B cell (primary cell): ENCODE data around the gene FOXE3. TPM values are rescaled to one million over a fixed set of nuclear protein-coding genes. Genes with fewer than 3 reads are reported as not detected.

Experiments used
- ATAC-seq: fragments of 200-7000 bp; cut with Tn5 transposase; one replicate; pipeline ENCODE4 v1.10.0; 2021; ENCODE audit warnings: low read depth, mild to moderate bottlenecking, moderate number of reproducible peaks, moderate library complexity
- CTCF ChIA-PET: fragments of 350-600 bp; sonication (Branson Sonifier 250); formaldehyde crosslinking; loops from one replicate; lab custom pipeline; 2021; ENCODE audit warnings: antibody characterized with exemption, inconsistent platforms; lab: Charles Lee
- POLR2A ChIA-PET: fragments of 350-600 bp; sonication (Branson Sonifier 250); formaldehyde crosslinking; loops from one replicate; lab custom pipeline; 2021; ENCODE audit warnings: antibody characterized with exemption; lab: Charles Lee
- DNase-seq: peaks from one replicate; pipeline ENCODE4 v3.0.0; 2013
- H2AFZ ChIP-seq: 2 replicates; pipeline ENCODE4 v1.6.1; 2012; ENCODE audit warnings: mild to moderate bottlenecking, low read depth, low read length; ENCODE audit not compliant: insufficient read depth, poor library complexity, severe bottlenecking
- H3K27ac ChIP-seq, 2 donors: 1 replicate in 1 of 2; 2 replicates in 1 of 2; pipeline ENCODE4 v1.5.1; 2012 to 2013; ENCODE audit warnings: low read length in 2 of 2, mild to moderate bottlenecking in 2 of 2, moderate library complexity in 1 of 2
- H3K27me3 ChIP-seq, 4 experiments: fragments of 200-600 bp in 1 of 4; sonication (generic) in 1 of 4; replicated peaks in 1 of 4; 1 replicate in 2 of 4; 2 replicates in 2 of 4; pipeline versions ENCODE4 v1.6.1 to v1.7.0; 2013 to 2016; ENCODE audit warnings: low read length in 3 of 4, mild to moderate bottlenecking in 2 of 4, mixed read lengths in 1 of 4, moderate library complexity in 1 of 4; ENCODE audit not compliant: insufficient read depth in 4 of 4, control insufficient read depth in 3 of 4; ENCODE audit errors: control extremely low read depth in 1 of 4
- H3K36me3 ChIP-seq, 2 experiments: replicated peaks in 1 of 2; 1 replicate in 1 of 2; 2 replicates in 1 of 2; pipeline versions ENCODE4 v1.6.1 to v1.7.1; 2013; ENCODE audit warnings: low read length in 1 of 2; ENCODE audit not compliant: insufficient read depth in 2 of 2, control insufficient read depth in 1 of 2; ENCODE audit errors: control extremely low read depth in 1 of 2, extremely low read depth in 1 of 2
- H3K4me1 ChIP-seq, 2 donors: fragments of 200-600 bp in 1 of 2; sonication (generic) in 1 of 2; 1 replicate in 1 of 2; 2 replicates in 1 of 2; pipeline versions ENCODE4 v1.5.1 to v1.6.1; 2013 to 2017; ENCODE audit warnings: low read length in 2 of 2; ENCODE audit not compliant: control insufficient read depth in 2 of 2, insufficient read depth in 2 of 2
- H3K4me2 ChIP-seq: replicated peaks from 2 replicates; pipeline ENCODE3; 2012; ENCODE audit warnings: mild to moderate bottlenecking, low read depth, low read length; ENCODE audit not compliant: poor library complexity, severe bottlenecking
- H3K4me3 ChIP-seq, 5 experiments: fragments of 200-600 bp in 1 of 5; sonication (generic) in 1 of 5; 1 replicate in 3 of 5; 2 replicates in 2 of 5; pipeline versions ENCODE4 v1.5.1 to v1.7.0; 2011 to 2016; ENCODE audit warnings: low read length in 4 of 5, mild to moderate bottlenecking in 4 of 5, low read depth in 2 of 5, control low read depth in 1 of 5, moderate library complexity in 1 of 5; ENCODE audit not compliant: insufficient read depth in 1 of 5; ENCODE audit errors: control extremely low read depth in 1 of 5, extremely low read depth in 1 of 5
- H3K79me2 ChIP-seq: fragments of 200-600 bp; sonication (generic); one replicate; pipeline ENCODE4 v1.6.0; 2016; ENCODE audit warnings: low read length; ENCODE audit not compliant: control insufficient read depth, insufficient read depth
- H3K9ac ChIP-seq: fragments of 200-600 bp; sonication (generic); 2 replicates; pipeline ENCODE4 v1.6.1; 2017; ENCODE audit warnings: mild to moderate bottlenecking, low read length, moderate library complexity
- H3K9me3 ChIP-seq, 3 donors: one replicate each; pipeline versions ENCODE4 v1.6.1 to v1.7.1; 2013; ENCODE audit warnings: low read length in 2 of 3; ENCODE audit not compliant: control insufficient read depth in 2 of 3, insufficient read depth in 1 of 3; ENCODE audit errors: control extremely low read depth in 1 of 3
- H4K20me1 ChIP-seq: 2 replicates; pipeline ENCODE4 v1.6.0; 2012; ENCODE audit warnings: mild to moderate bottlenecking, low read length; ENCODE audit not compliant: insufficient read depth, control insufficient read depth, poor library complexity, severe bottlenecking
- H3K27ac Mint-ChIP-seq: one replicate; pipeline ENCODE4 v1.8.0; 2021; ENCODE audit warnings: mixed read lengths
- H3K27me3 Mint-ChIP-seq: one replicate; pipeline ENCODE4 v1.8.0; 2021; ENCODE audit warnings: mixed read lengths
- H3K4me1 Mint-ChIP-seq: one replicate; pipeline ENCODE4 v1.8.0; 2021; ENCODE audit warnings: mixed read lengths
- H3K4me3 Mint-ChIP-seq: one replicate; pipeline ENCODE4 v1.8.0; 2021; ENCODE audit warnings: mixed read lengths
- H3K9me3 Mint-ChIP-seq: one replicate; pipeline ENCODE4 v1.8.0; 2022; ENCODE audit warnings: mixed read lengths; ENCODE audit not compliant: insufficient read depth
- EZH2 ChIP-seq: IDR thresholded peaks from 2 replicates; pipeline ENCODE4 v1.6.1; 2012; ENCODE audit warnings: borderline replicate concordance, low read depth, mild to moderate bottlenecking, moderate library complexity, low read length; ENCODE audit not compliant: insufficient read depth, poor library complexity, severe bottlenecking
- WGBS: methylation state at CpG from one replicate; pipeline ENCODE4 v1.1.5; 2013; ENCODE audit warnings: missing lambda C conversion rate; ENCODE audit not compliant: insufficient coverage; 5-methylcytosine and 5-hydroxymethylcytosine counted together
- intact Hi-C: fragments of 100-400 bp; cut with micrococcal nuclease; formaldehyde crosslinking; loops from one replicate; pipeline ENCODE4 v1.10.0; 2022
- polyA plus RNA-seq: library from polyadenylated mRNA; depleted of rRNA; stranded (reverse); fragments of >200 nt; gene quantifications from 2 replicates; pipeline ENCODE4 v1.2.3, GENCODE V29; 2012
- total RNA-seq, 2 donors: library from RNA; stranded (reverse); fragments of 120-200 nt in 1 of 2; gene quantifications; 1 replicate in 1 of 2; 2 replicates in 1 of 2; pipeline versions ENCODE4 v1.2.3 to v1.2.4, GENCODE V29; 2013 to 2022
- TF ChIP-seq, protein P1 (sequence below): fragments of 200-600 bp; IDR thresholded peaks from one replicate; pipeline ENCODE4 v1.8.0; 2022; ENCODE audit warnings: antibody characterized with exemption, mild to moderate bottlenecking

The FOXE3 gene
- total and polyA plus RNA-seq, 2 donors (not counting 1 experiment from before 2014, with no cell fraction given): not detected

DNA sequence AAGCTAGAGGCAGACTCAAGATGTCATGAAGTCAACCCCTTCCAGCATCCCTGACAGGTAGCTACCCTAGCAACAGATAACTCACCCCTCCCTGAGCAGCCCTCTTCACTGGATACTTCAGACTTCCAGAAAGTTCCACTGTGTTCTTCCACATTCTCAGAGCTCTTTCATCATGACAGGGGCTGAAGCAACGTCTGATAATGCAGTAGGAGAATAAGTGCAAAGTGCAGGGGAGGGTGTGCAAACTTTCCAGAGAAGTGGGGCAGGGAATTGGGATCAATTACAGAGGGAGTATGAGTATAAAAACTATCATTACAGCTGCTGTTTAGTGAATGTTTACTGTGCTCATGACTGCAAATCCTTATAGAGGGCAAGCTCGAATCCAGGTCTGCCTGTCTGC is 26.4 kb upstream of the FOXE3 start:
- H2AFZ ChIP-seq: no peak overlapping the region
- WGBS: no CpG with 5 or more reads among the region's 2 CpGs
- no peaks in the 10 kb centered on the region for H3K9me3 ChIP-seq
- H3K79me2 ChIP-seq: no peaks in the 10 kb centered on the region
- peaks cover 0 to 5% (median 0%) of the 10 kb centered on the region in 4 experiments for H3K27me3 ChIP-seq
- no peaks in the 10 kb centered on the region for H3K4me1 ChIP-seq
- H3K27ac ChIP-seq: no peak overlapping the region
- no peak overlapping the region for H3K9ac ChIP-seq
- no peaks in the 10 kb centered on the region for H4K20me1 ChIP-seq
- Mint-ChIP-seq H3K27me3 (peaks cover 29% of the 10 kb centered on the region), H3K4me3 (no peak overlapping the region), H3K27ac (no peak overlapping the region), H3K4me1 (no peaks in the 10 kb centered on the region), H3K9me3 (no peaks in the 10 kb centered on the region)
- TF ChIP-seq, protein P1, sequence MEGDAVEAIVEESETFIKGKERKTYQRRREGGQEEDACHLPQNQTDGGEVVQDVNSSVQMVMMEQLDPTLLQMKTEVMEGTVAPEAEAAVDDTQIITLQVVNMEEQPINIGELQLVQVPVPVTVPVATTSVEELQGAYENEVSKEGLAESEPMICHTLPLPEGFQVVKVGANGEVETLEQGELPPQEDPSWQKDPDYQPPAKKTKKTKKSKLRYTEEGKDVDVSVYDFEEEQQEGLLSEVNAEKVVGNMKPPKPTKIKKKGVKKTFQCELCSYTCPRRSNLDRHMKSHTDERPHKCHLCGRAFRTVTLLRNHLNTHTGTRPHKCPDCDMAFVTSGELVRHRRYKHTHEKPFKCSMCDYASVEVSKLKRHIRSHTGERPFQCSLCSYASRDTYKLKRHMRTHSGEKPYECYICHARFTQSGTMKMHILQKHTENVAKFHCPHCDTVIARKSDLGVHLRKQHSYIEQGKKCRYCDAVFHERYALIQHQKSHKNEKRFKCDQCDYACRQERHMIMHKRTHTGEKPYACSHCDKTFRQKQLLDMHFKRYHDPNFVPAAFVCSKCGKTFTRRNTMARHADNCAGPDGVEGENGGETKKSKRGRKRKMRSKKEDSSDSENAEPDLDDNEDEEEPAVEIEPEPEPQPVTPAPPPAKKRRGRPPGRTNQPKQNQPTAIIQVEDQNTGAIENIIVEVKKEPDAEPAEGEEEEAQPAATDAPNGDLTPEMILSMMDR: no peak
- TF ChIP-seq EZH2: no peak
- no peak overlapping the region for H3K4me3 ChIP-seq
- H3K4me2 ChIP-seq: no peak overlapping the region
- intact Hi-C loops: no loop called here
- DNase-seq (no peak), ATAC-seq (no peak)
- ChIA-PET POLR2A (no interaction called here), CTCF (interaction anchor here (1.1 to 4.1 kb wide), 5 partner anchors 21 to 341 kb away, joined by 4 to 38 read pairs (median 6); no protein-coding TSS in a partner anchor)
- H3K36me3 ChIP-seq: no peaks in the 10 kb centered on the region

DNA sequence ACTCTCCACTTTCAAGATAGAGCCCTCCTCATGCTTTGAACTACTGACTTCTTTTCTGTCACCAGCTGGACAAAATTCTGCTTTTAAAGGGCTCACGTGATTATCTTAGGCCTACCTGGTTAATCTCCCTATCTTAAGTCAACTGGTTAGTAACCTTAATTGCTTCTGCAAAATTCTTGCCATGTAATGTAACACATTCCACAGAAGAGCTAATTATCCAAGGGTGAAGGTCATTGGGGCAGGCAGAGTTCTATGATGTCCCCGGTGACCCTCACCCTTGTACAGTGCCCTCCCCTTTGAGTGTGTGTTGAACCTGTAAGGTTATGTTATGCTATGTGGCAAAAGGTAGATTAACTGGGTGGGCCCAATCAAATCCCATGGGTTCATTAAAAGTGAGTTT is 25.2 kb upstream of the FOXE3 start:
- no peaks in the 10 kb centered on the region for H3K4me1 ChIP-seq
- H3K9me3 Mint-ChIP-seq: no peaks in the 10 kb centered on the region
- H3K4me3 ChIP-seq: no peak overlapping the region
- no peak overlapping the region for H3K27ac Mint-ChIP-seq
- H4K20me1 ChIP-seq: no peaks in the 10 kb centered on the region
- ATAC-seq: no peak
- ChIA-PET CTCF (interaction anchor here (0.6 to 4.1 kb wide), 2 partner anchors 11 to 336 kb away, joined by 3 to 38 read pairs; no protein-coding TSS in a partner anchor), POLR2A (no interaction called here)
- intact Hi-C loops: no loop called here
- no peaks in the 10 kb centered on the region for H3K9me3 ChIP-seq
- no peak for TF ChIP-seq EZH2
- TF ChIP-seq, protein P1: no peak
- H2AFZ ChIP-seq: no peak overlapping the region
- no peaks in the 10 kb centered on the region for H3K36me3 ChIP-seq
- peaks cover 0 to 5% (median 0%) of the 10 kb centered on the region in 4 experiments for H3K27me3 ChIP-seq
- 100% methylated on average over 1 of the region's 2 CpGs for WGBS
- no peak overlapping the region for H3K9ac ChIP-seq
- no peak for DNase-seq
- H3K4me2 ChIP-seq: no peak overlapping the region
- no peak overlapping the region for H3K27ac ChIP-seq
- no peak overlapping the region for H3K4me3 Mint-ChIP-seq
- H3K27me3 Mint-ChIP-seq: peaks cover 36% of the 10 kb centered on the region
- no peaks in the 10 kb centered on the region for H3K4me1 Mint-ChIP-seq
- no peaks in the 10 kb centered on the region for H3K79me2 ChIP-seq
